ENCODE measurements around the gene PGA5. TPM values are rescaled to one million over a fixed set of nuclear protein-coding genes. Genes with fewer than 3 reads are reported as not detected.
"Not testable (repeated sequence)": the region's sequence is repeated elsewhere in the genome, so short reads cannot be mapped to it uniquely, and the experiment has no call there.

Gene PGA5
- total RNA-seq = not detected in 2 replicates

- H3K9me3 Mint-ChIP-seq; H3K4me1 Mint-ChIP-seq; H3K4me3 Mint-ChIP-seq; DNase-seq; ATAC-seq (ENCODE audit: low read depth); intact Hi-C loops (cut with micrococcal nuclease); H3K27me3 Mint-ChIP-seq; H3K36me3 Mint-ChIP-seq (ENCODE audit: low read depth); H3K27ac Mint-ChIP-seq; CTCF ChIA-PET; POLR2A ChIA-PET: not testable (repeated sequence)
These were observed at the start of gene PGA5 for GRCh38 chr11:61240875-61241274. Gene PGA5, plus strand, starts transcription at chr11:61241175. Its CDS starts 52 bp downstream, at chr11:61241227.

DNA sequence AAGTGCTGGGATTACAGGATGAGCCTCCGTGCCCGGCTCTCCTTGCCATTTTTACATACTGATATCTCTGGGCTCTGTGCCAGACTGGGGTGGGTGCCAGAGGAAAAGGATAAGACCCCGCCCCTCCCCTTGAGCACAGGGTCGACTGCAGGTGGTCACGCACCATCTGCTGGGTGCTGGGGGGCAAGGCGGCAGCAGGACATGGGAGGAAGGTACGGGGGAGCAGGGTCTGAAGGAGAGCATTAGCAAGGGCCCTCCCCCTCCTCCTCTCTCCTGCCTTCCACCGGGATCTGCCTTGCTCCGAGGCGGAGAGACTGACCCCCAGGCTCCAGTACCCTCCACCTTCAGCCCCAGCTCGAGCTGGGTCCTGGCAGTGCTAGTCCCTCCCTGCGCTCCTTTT lies 47.4 kb upstream of the PGA5 start:
- no peaks in the 10 kb centered on the region for H3K36me3 Mint-ChIP-seq (ENCODE audit: low read depth)
- H3K4me1 Mint-ChIP-seq = no peaks in the 10 kb centered on the region
- H3K4me3 Mint-ChIP-seq = no peak overlapping the region
- POLR2A ChIA-PET = no interaction called here
- no peak for ATAC-seq (ENCODE audit: low read depth)
- H3K27me3 Mint-ChIP-seq = peaks cover 4% of the 10 kb centered on the region
- CTCF ChIA-PET = no interaction called here
- intact Hi-C loops (cut with micrococcal nuclease) = no loop called here
- TF ChIP-seq, protein P1, sequence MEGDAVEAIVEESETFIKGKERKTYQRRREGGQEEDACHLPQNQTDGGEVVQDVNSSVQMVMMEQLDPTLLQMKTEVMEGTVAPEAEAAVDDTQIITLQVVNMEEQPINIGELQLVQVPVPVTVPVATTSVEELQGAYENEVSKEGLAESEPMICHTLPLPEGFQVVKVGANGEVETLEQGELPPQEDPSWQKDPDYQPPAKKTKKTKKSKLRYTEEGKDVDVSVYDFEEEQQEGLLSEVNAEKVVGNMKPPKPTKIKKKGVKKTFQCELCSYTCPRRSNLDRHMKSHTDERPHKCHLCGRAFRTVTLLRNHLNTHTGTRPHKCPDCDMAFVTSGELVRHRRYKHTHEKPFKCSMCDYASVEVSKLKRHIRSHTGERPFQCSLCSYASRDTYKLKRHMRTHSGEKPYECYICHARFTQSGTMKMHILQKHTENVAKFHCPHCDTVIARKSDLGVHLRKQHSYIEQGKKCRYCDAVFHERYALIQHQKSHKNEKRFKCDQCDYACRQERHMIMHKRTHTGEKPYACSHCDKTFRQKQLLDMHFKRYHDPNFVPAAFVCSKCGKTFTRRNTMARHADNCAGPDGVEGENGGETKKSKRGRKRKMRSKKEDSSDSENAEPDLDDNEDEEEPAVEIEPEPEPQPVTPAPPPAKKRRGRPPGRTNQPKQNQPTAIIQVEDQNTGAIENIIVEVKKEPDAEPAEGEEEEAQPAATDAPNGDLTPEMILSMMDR (IDR thresholded peaks at IDR 0.05) = no peak
- H3K9me3 Mint-ChIP-seq = no peaks in the 10 kb centered on the region
- no peak for DNase-seq
- no peak overlapping the region for H3K27ac Mint-ChIP-seq

DNA sequence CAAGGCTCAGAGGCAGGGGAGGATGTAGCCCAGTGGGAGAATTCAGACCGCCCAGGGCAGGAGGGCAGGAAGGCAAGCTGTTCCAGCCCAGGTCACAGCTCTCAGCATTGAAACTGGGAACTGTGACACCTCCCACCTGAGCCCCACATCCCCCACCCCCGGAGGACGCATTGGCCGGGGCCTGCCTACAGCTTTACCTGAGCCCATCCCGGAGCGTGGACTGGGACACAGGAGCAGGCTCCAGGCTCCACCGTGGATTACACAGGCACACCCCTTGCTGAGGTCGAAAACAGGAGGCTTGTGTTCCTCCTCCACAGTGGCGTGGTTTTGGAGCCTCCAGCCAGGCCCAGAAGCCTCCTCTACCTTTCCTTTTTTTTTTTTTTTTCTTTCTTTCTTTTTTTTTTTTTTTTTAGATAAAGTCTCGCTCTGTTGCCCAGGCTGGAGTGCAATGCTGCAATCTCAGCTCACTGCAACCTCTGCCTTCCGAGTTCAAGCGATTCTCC lies 46.8 kb upstream of the PGA5 start:
- peaks cover 4% of the 10 kb centered on the region for H3K27me3 Mint-ChIP-seq
- DNase-seq (no peak), ATAC-seq (ENCODE audit: low read depth) (no peak)
- no peak overlapping the region for H3K4me3 Mint-ChIP-seq
- H3K36me3 Mint-ChIP-seq (ENCODE audit: low read depth) = no peaks in the 10 kb centered on the region
- TF ChIP-seq, protein P1 (IDR thresholded peaks at IDR 0.05) = no peak
- intact Hi-C loops (cut with micrococcal nuclease) = no loop called here
- ChIA-PET POLR2A (interaction anchor here (0.7 kb wide), 1 partner anchor 17 kb away, joined by 9 read pairs; no protein-coding TSS in a partner anchor), CTCF (interaction anchor here (1.0 kb wide), 1 partner anchor 363 kb away, joined by 3 read pairs; no protein-coding TSS in a partner anchor)
- no peaks in the 10 kb centered on the region for H3K4me1 Mint-ChIP-seq
- no peaks in the 10 kb centered on the region for H3K9me3 Mint-ChIP-seq
- H3K27ac Mint-ChIP-seq = no peak overlapping the region

GRCh38 chr11:61194981-61195695 lies 45.8 kb upstream of the PGA5 start:
- no peak for ATAC-seq (ENCODE audit: low read depth)
- no peaks in the 10 kb centered on the region for H3K9me3 Mint-ChIP-seq
- TF ChIP-seq, protein P1 (IDR thresholded peaks at IDR 0.05) = no peak
- no peaks in the 10 kb centered on the region for H3K36me3 Mint-ChIP-seq (ENCODE audit: low read depth)
- DNase-seq = no peak
- H3K27ac Mint-ChIP-seq = no peak overlapping the region
- no peaks in the 10 kb centered on the region for H3K4me1 Mint-ChIP-seq
- intact Hi-C loops (cut with micrococcal nuclease) = no loop called here
- H3K27me3 Mint-ChIP-seq = peaks cover 6% of the 10 kb centered on the region
- ChIA-PET CTCF (interaction anchor here (1.0 kb wide), 1 partner anchor 364 kb away, joined by 3 read pairs; no protein-coding TSS in a partner anchor), POLR2A (interaction anchor here (0.6 to 0.7 kb wide), 2 partner anchors 18 to 55 kb away, joined by 3 to 9 read pairs; no protein-coding TSS in a partner anchor)
- no peak overlapping the region for H3K4me3 Mint-ChIP-seq

GRCh38 chr11:61195719-61196118 lies 45.3 kb upstream of the PGA5 start:
- Mint-ChIP-seq H3K4me1 (no peaks in the 10 kb centered on the region), H3K27me3 (peaks cover 6% of the 10 kb centered on the region), H3K36me3 (ENCODE audit: low read depth) (no peaks in the 10 kb centered on the region), H3K9me3 (no peaks in the 10 kb centered on the region), H3K4me3 (no peak overlapping the region), H3K27ac (no peak overlapping the region)
- ATAC-seq (ENCODE audit: low read depth) = no peak
- no peak for DNase-seq
- intact Hi-C loops (cut with micrococcal nuclease) = no loop called here
- POLR2A ChIA-PET = interaction anchor here (0.6 kb wide), 1 partner anchor 56 kb away, joined by 3 read pairs; no protein-coding TSS in a partner anchor
- CTCF ChIA-PET = no interaction called here
- TF ChIP-seq, protein P1 (IDR thresholded peaks at IDR 0.05) = no peak
